GM23338 (cell line): Measurements from ENCODE around the gene SH3RF3. TPM values are rescaled to one million over a fixed set of nuclear protein-coding genes. Genes with fewer than 3 reads are reported as not detected.

Experiments used
- ATAC-seq: fragments of 200-7000 bp; cut with Tn5 transposase; 3 replicates; pipeline ENCODE4 v1.9.1; 2020
- DNase-seq: peaks from one replicate; pipeline ENCODE4 v3.0.0-alpha.2; 2015; ENCODE audit warnings: low spot score
- H2AFZ ChIP-seq: fragments of 200-600 bp; sonication (generic); 2 replicates; pipeline ENCODE4 v1.8.0; 2016; ENCODE audit warnings: antibody characterized with exemption, mild to moderate bottlenecking, moderate library complexity
- H3F3A ChIP-seq: fragments of 200-600 bp; sonication (generic); replicated peaks from 2 replicates; pipeline ENCODE4 v1.8.0; 2017; ENCODE audit warnings: antibody characterized with exemption, mixed run types, low read depth
- H3K27ac ChIP-seq: fragments of 200-600 bp; sonication (generic); 2 replicates; pipeline ENCODE4 v1.6.1; 2016; ENCODE audit warnings: low read depth
- H3K27me3 ChIP-seq: fragments of 200-600 bp; sonication (generic); 2 replicates; pipeline ENCODE4 v1.8.0; 2016; ENCODE audit warnings: mild to moderate bottlenecking, mixed run types, moderate library complexity; ENCODE audit not compliant: insufficient read depth
- H3K36me3 ChIP-seq: fragments of 200-600 bp; sonication (generic); 2 replicates; pipeline ENCODE4 v1.8.0; 2016; ENCODE audit warnings: mild to moderate bottlenecking; ENCODE audit not compliant: insufficient read depth
- H3K4me1 ChIP-seq: fragments of 200-600 bp; sonication (generic); 2 replicates; pipeline ENCODE4 v1.8.0; 2016; ENCODE audit warnings: mild to moderate bottlenecking, moderate library complexity; ENCODE audit not compliant: insufficient read depth
- H3K4me2 ChIP-seq: fragments of 200-600 bp; sonication (generic); 2 replicates; pipeline ENCODE4 v1.7.1; 2017; ENCODE audit warnings: mixed run types
- H3K4me3 ChIP-seq: fragments of 200-600 bp; sonication (generic); 2 replicates; pipeline ENCODE4 v1.6.1; 2016; ENCODE audit warnings: mixed run types
- H3K79me2 ChIP-seq: fragments of 200-600 bp; sonication (generic); replicated peaks from 2 replicates; pipeline ENCODE4 v1.8.0; 2017; ENCODE audit warnings: mild to moderate bottlenecking; ENCODE audit not compliant: insufficient read depth
- H3K9me2 ChIP-seq: fragments of 200-600 bp; sonication (generic); 2 replicates; pipeline ENCODE4 v1.8.0; 2017; ENCODE audit not compliant: insufficient read depth
- H4K20me1 ChIP-seq: fragments of 200-600 bp; sonication (generic); replicated peaks from 2 replicates; pipeline ENCODE4 v1.8.0; 2017; ENCODE audit warnings: mild to moderate bottlenecking; ENCODE audit not compliant: insufficient read depth
- H3K27ac Mint-ChIP-seq: 2 replicates; pipeline ENCODE4 v1.8.0; 2020; ENCODE audit warnings: inconsistent platforms, mild to moderate bottlenecking, moderate library complexity, mixed read lengths
- H3K27me3 Mint-ChIP-seq: 3 replicates; pipeline ENCODE4 v1.8.0; 2022; ENCODE audit warnings: low read depth, mild to moderate bottlenecking, moderate library complexity, mixed read lengths, inconsistent platforms; ENCODE audit not compliant: insufficient read depth, poor library complexity
- H3K36me3 Mint-ChIP-seq: 3 replicates; pipeline ENCODE4 v1.8.0; 2021; ENCODE audit warnings: low read depth, mild to moderate bottlenecking, inconsistent platforms, moderate library complexity, mixed read lengths
- H3K4me1 Mint-ChIP-seq: 3 replicates; pipeline ENCODE4 v1.8.0; 2020; ENCODE audit warnings: mild to moderate bottlenecking, inconsistent platforms, mixed read lengths
- H3K4me3 Mint-ChIP-seq: 3 replicates; pipeline ENCODE4 v1.8.0; 2021; ENCODE audit warnings: moderate library complexity, mild to moderate bottlenecking, inconsistent platforms, mixed read lengths
- H3K9me3 Mint-ChIP-seq: 3 replicates; pipeline ENCODE4 v1.8.0; 2020; ENCODE audit warnings: moderate library complexity, mild to moderate bottlenecking, inconsistent platforms, mixed read lengths
- CREB1 ChIP-seq: fragments of 250-450 bp; sonication (Bioruptor Pico); IDR thresholded peaks from 2 replicates; pipeline ENCODE4 v1.5.0; 2020; ENCODE audit warnings: low read depth, mild to moderate bottlenecking, moderate library complexity
- CTCF ChIP-seq, 2 experiments: fragments of 200-600 bp in 1 of 2; sonication (generic) in 1 of 2; conservative IDR thresholded peaks; 2 replicates each; pipeline versions ENCODE4 v1.5.1 to v1.6.1; 2016 to 2017; ENCODE audit warnings: antibody characterized with exemption in 2 of 2, low read depth in 2 of 2, mild to moderate bottlenecking in 2 of 2, moderate library complexity in 1 of 2
- ETS1 ChIP-seq: IDR thresholded peaks from 2 replicates; pipeline ENCODE4 v1.6.1; 2016; ENCODE audit warnings: antibody characterized with exemption
- JUNB ChIP-seq: IDR thresholded peaks from one replicate; pipeline ENCODE4 v1.6.1; 2016; ENCODE audit warnings: antibody characterized with exemption; ENCODE audit not compliant: unreplicated experiment
- NANOG ChIP-seq: IDR thresholded peaks from 2 replicates; pipeline ENCODE4 v1.6.1; 2016; ENCODE audit warnings: antibody characterized with exemption, borderline replicate concordance
- ZNF462 ChIP-seq: fragments of 250-450 bp; sonication (Bioruptor Pico); IDR thresholded peaks from 2 replicates; pipeline ENCODE4 v1.5.0; 2020; ENCODE audit warnings: mild to moderate bottlenecking, moderate library complexity
- polyA plus RNA-seq: library from polyadenylated mRNA; unstranded; fragments of >200 nt; fragmentation: Nextera tagmentation; extraction: Ambion mirVana; gene quantifications from 2 replicates; pipeline ENCODE4 v1.2.1, GENCODE V29; 2016
- total RNA-seq: library from RNA; depleted of rRNA; stranded (reverse); fragments of >200 nt; shearing (Covaris generic); gene quantifications from 2 replicates; pipeline ENCODE4 v1.2.3, GENCODE V29; 2014

SH3RF3 gene
- total and polyA plus RNA-seq, 2 experiments from 2014 or later, result 0.11 to 0.63 TPM

- Histone ChIP-seq H2AFZ (no peak overlapping the region), H3K4me2 (no peak overlapping the region), H3K4me1 (peaks cover 5% of the 10 kb centered on the region), H3K4me3 (no peak overlapping the region), H4K20me1 (no peaks in the 10 kb centered on the region; the same call in 1 of the 2 replicates), H3K9me2 (peaks cover 3% of the 10 kb centered on the region; the same call in 1 of the 2 replicates), H3K27ac (no peak overlapping the region), H3F3A (no peaks in the 10 kb centered on the region), H3K36me3 (0 out of 2 replicates have a peak, but pooled peaks cover 4% of the 10 kb centered on the region), H3K79me2 (no peaks in the 10 kb centered on the region), H3K27me3 (peaks cover 53% of the 10 kb centered on the region)
- no peak overlapping the region for H3K4me3 Mint-ChIP-seq
- ATAC-seq, result no peak
- peaks cover 52% of the 10 kb centered on the region for H3K27me3 Mint-ChIP-seq
- H3K36me3 Mint-ChIP-seq, result peaks cover 12% of the 10 kb centered on the region; the same call in 2 of the 3 replicates
- DNase-seq, result no peak
- TF ChIP-seq ETS1, result no peak
- TF ChIP-seq JUNB, result no peak
- TF ChIP-seq CTCF (conservative IDR thresholded peaks at IDR 0.05; ENCODE audit: low read depth in 2 of 2), result no peak
- no peak for TF ChIP-seq ZNF462 (CRISPR knock-in tag)
- TF ChIP-seq NANOG, result no peak
- TF ChIP-seq CREB1, result no peak
- peaks cover 15% of the 10 kb centered on the region for H3K4me1 Mint-ChIP-seq
- peaks cover 31% of the 10 kb centered on the region for H3K9me3 Mint-ChIP-seq
- H3K27ac Mint-ChIP-seq, result no peak overlapping the region
These were observed 30.6 kb upstream of the SH3RF3 start for GRCh38 chr2:109098251-109098920.
